H1 (cell line): ENCODE measurements around the gene ENKUR. TPM values are rescaled to one million over a fixed set of nuclear protein-coding genes. Genes with fewer than 3 reads are reported as not detected.

Source experiments
- CHD7 ChIP-seq: fragments of 300-600 bp; sonication (generic); IDR thresholded peaks from 2 replicates; pipeline ENCODE4 v1.7.1; 2012; ENCODE audit warnings: low read length, moderate library complexity, mild to moderate bottlenecking, inconsistent platforms; ENCODE audit not compliant: insufficient replicate concordance
- NANOG ChIP-seq: IDR thresholded peaks from 2 replicates; pipeline ENCODE4 v1.6.1; 2011; ENCODE audit warnings: low read length, low read depth, mild to moderate bottlenecking, inconsistent platforms; ENCODE audit not compliant: insufficient read depth, poor library complexity, severe bottlenecking
- polyA plus RNA-seq, 7 experiments: library from polyadenylated mRNA; depleted of rRNA in 3 of 7; stranded (reverse) in 5 of 7; unstranded in 2 of 7; fragments of >200 nt in 5 of 7; fragments of 200-250 nt in 2 of 7; gene quantifications; 1 replicate in 5 of 7; 2 replicates in 1 of 7; 4 replicates in 1 of 7; pipeline versions ENCODE4 v1.2.1 to v1.2.3, GENCODE V29; 2011 to 2013; ENCODE audit warnings: missing spikeins in 2 of 7, mixed read lengths in 2 of 7
- total RNA-seq: library from RNA; stranded (reverse); fragmentation: NEBNext Ultra II Directional; extraction: Animal tissue kit (Norgen Biotek cat#: 25700); gene quantifications from 2 replicates; pipeline ENCODE4 v1.2.1, GENCODE V29; 2021

ENKUR gene
- total and polyA plus RNA-seq, 2 of the 8 experiments (the other 6 are each of a cell fraction or from before 2014, with no cell fraction given) = not detected

DNA sequence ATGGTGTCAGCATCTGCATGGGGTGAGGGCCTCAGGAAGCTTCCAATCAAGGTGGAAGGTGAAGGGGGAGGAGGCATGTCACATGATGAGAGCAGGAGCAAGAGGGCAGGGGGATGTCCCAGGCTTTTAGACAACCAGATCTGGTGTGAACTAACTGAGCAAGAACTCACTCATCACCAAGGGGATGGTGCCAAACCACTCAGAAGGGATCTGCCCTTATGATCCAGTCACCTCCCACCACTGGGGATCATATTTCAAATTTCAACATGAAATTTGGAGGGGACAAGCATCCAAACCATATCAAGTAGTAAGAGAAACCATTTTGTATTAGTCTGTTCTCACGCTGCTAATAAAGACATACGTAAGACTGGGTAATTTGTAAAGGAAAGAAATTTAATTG, 34.0 kb upstream of the ENKUR start (continued):
- TF ChIP-seq CHD7 = no peak
- no peak for TF ChIP-seq NANOG
